SK-N-SH treated with all-trans-retinoic acid at 6 μM for 48 hours (cell line): ENCODE measurements around the gene ADGRE2.

Experiments used
- ATAC-seq: fragments of 200-7000 bp; cut with Tn5 transposase; 3 replicates; pipeline ENCODE4 v1.9.1; 2020; ENCODE audit warnings: mild to moderate bottlenecking, moderate library complexity
- ARNTL ChIP-seq: fragments of 450-650 bp; formaldehyde crosslinking; IDR thresholded peaks from 2 replicates; pipeline ENCODE4 v1.5.0; 2020; ENCODE audit warnings: low read depth, mild to moderate bottlenecking, moderate library complexity, borderline replicate concordance
- BACH2 ChIP-seq: fragments of 250-450 bp; sonication (Bioruptor Pico); IDR thresholded peaks from 2 replicates; pipeline ENCODE4 v1.9.0; 2021; ENCODE audit warnings: mild to moderate bottlenecking, borderline replicate concordance
- CSDC2 ChIP-seq: fragments of 250-450 bp; sonication (Bioruptor Pico); IDR thresholded peaks from 2 replicates; pipeline ENCODE4 v1.5.0; 2020; ENCODE audit warnings: mild to moderate bottlenecking, moderate library complexity
- GLIS3 ChIP-seq: fragments of 250-450 bp; sonication (Bioruptor Pico); IDR thresholded peaks from 2 replicates; pipeline ENCODE4 v1.5.0; 2020; ENCODE audit warnings: mild to moderate bottlenecking, moderate library complexity
- ISL1 ChIP-seq: fragments of 250-450 bp; sonication (Bioruptor Pico); IDR thresholded peaks from 2 replicates; pipeline ENCODE4 v2.1.2; 2022; ENCODE audit warnings: mild to moderate bottlenecking, moderate library complexity
- OSR1 ChIP-seq: fragments of 250-450 bp; sonication (Bioruptor Pico); IDR thresholded peaks from 2 replicates; pipeline ENCODE4 v1.8.0; 2022; ENCODE audit warnings: moderate library complexity, mild to moderate bottlenecking, inconsistent platforms
- PPARA ChIP-seq: fragments of 250-450 bp; sonication (Bioruptor Pico); IDR thresholded peaks from 2 replicates; pipeline ENCODE4 v1.5.0; 2020; ENCODE audit warnings: mild to moderate bottlenecking, borderline replicate concordance
- SNAI2 ChIP-seq: fragments of 250-450 bp; sonication (Bioruptor Pico); IDR thresholded peaks from 2 replicates; pipeline ENCODE4 v1.5.0; 2020; ENCODE audit warnings: mild to moderate bottlenecking, moderate library complexity
- TCF4 ChIP-seq: fragments of 250-450 bp; sonication (Bioruptor Pico); IDR thresholded peaks from 2 replicates; pipeline ENCODE4 v1.8.0; 2021; ENCODE audit warnings: mild to moderate bottlenecking, moderate library complexity, borderline replicate concordance
- TOX ChIP-seq: fragments of 250-450 bp; sonication (Bioruptor Pico); IDR thresholded peaks from 2 replicates; pipeline ENCODE4 v1.8.0; 2021; ENCODE audit warnings: mild to moderate bottlenecking, moderate library complexity, borderline replicate concordance
- ZC3H10 ChIP-seq: fragments of 250-450 bp; sonication (Bioruptor Pico); IDR thresholded peaks from 2 replicates; pipeline ENCODE4 v1.5.1; 2021; ENCODE audit warnings: mild to moderate bottlenecking, moderate library complexity
- ZFP3 ChIP-seq: fragments of 250-450 bp; sonication (Bioruptor Pico); IDR thresholded peaks from 2 replicates; pipeline ENCODE4 v1.5.0; 2020; ENCODE audit warnings: mild to moderate bottlenecking, moderate library complexity
- ZFP30 ChIP-seq: fragments of 450-650 bp; formaldehyde crosslinking; IDR thresholded peaks from 2 replicates; pipeline ENCODE4 v1.5.0; 2022; ENCODE audit warnings: mild to moderate bottlenecking, moderate library complexity
- ZNF565 ChIP-seq: fragments of 450-650 bp; formaldehyde crosslinking; conservative IDR thresholded peaks from 2 replicates; pipeline ENCODE4 v1.5.0; 2020; ENCODE audit warnings: low read depth, mild to moderate bottlenecking, moderate library complexity
- ZNF70 ChIP-seq: fragments of 450-650 bp; formaldehyde crosslinking; IDR thresholded peaks from 2 replicates; pipeline ENCODE4 v1.5.0; 2020; ENCODE audit warnings: mild to moderate bottlenecking, moderate library complexity
- ZNF8 ChIP-seq: fragments of 450-650 bp; formaldehyde crosslinking; IDR thresholded peaks from 2 replicates; pipeline ENCODE4 v1.5.0; 2020; ENCODE audit warnings: mild to moderate bottlenecking, moderate library complexity
- TF ChIP-seq, protein P1 (sequence below): fragments of 250-450 bp; sonication (Bioruptor Pico); IDR thresholded peaks from 2 replicates; pipeline ENCODE4 v1.8.0; 2020; ENCODE audit warnings: mild to moderate bottlenecking, moderate library complexity, borderline replicate concordance
- TF ChIP-seq, protein P2 (sequence below): fragments of 250-450 bp; sonication (Bioruptor Pico); IDR thresholded peaks from 2 replicates; pipeline ENCODE4 v1.5.0; 2020; ENCODE audit warnings: mild to moderate bottlenecking, moderate library complexity
- TF ChIP-seq, protein P3 (sequence below): fragments of 250-450 bp; sonication (Bioruptor Pico); IDR thresholded peaks from 2 replicates; pipeline ENCODE4 v1.5.1; 2020; ENCODE audit warnings: low read depth, mild to moderate bottlenecking, moderate library complexity

Gene ADGRE2

DNA sequence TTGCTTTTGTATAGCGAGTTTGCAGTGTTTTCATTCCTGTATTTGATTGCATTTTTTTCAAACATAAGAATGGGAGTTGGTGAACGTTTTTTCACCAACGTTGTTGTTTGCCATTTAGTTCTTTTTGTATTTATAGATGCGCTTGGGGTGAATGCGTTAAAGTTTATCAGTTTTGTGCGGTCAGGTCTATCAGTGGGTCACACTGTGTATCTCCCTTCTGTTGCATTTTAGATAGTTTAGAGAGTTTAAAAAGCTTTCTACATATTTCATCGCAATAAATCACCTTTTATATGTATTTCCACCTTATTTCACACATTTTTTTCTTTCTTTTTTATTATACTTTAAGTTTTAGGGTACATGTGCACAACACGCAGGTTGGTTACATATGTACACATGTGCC lies 40.2 kb upstream of the ADGRE2 start:
- no peak for ATAC-seq

DNA sequence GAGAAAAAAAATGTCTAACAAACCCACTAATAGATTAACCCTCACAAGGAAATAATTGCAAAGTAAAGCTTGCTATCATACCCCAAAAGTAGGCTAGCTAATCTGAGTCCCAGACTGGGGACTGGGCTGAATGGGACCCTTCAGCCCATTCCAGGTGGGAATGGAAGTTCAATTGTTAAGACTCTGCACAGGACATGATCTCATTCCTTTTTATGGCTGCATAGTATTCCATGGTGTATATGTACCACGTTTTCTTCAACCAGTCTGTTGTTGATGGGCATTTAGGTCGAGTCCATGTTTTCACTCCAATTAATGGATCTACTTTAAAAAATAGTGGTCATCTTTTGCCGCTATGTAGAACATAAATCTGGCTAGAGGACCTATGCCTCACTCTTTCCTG lies 38.7 kb upstream of the ADGRE2 start:
- TF ChIP-seq ZNF565 (CRISPR knock-in tag): no peak
- no peak for TF ChIP-seq ISL1 (CRISPR knock-in tag)
- ATAC-seq: no peak

More for the DNA sequence above, 40.2 kb upstream of the ADGRE2 start:
- TF ChIP-seq GLIS3 (CRISPR knock-in tag) (no peak), ARNTL (CRISPR knock-in tag) (no peak)

DNA sequence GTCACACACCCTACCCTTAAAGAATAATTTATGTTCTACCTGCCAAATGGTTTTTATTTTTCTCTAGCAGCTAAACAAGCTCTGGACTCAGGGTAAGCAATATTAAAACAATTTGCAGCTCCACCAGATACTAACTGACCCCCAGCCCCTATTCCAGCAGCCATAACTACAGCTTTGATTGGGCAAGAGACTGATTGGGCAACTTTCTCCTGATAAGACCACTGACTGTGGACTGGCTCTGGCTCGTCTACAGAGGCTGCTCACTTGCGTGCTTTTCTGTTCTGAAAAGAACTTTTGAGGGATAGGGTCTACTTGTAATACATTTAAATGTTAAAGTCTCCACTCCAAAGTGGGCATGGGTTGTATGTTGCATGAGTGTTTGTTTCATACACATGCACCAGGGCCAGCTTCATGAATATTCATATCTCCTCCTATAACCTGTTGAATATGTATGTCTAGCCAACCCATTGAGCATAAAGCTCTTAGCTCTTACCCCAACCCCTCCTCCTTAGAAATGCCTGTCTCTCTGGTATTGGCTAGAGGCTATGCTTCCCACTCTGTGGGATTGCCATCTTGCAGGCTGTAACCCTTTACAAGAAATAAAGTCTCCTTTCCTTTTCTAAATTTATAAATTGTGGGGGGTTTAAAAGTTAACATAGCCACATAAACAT lies 36.8 kb upstream of the ADGRE2 start:
- TF ChIP-seq ARNTL (CRISPR knock-in tag): no peak
- no peak for TF ChIP-seq SNAI2 (CRISPR knock-in tag)
- TF ChIP-seq ZC3H10 (CRISPR knock-in tag): no peak
- TF ChIP-seq ISL1 (CRISPR knock-in tag): no peak
- no peak for TF ChIP-seq GLIS3 (CRISPR knock-in tag)
- no peak for TF ChIP-seq TCF4
- ATAC-seq: no peak

DNA sequence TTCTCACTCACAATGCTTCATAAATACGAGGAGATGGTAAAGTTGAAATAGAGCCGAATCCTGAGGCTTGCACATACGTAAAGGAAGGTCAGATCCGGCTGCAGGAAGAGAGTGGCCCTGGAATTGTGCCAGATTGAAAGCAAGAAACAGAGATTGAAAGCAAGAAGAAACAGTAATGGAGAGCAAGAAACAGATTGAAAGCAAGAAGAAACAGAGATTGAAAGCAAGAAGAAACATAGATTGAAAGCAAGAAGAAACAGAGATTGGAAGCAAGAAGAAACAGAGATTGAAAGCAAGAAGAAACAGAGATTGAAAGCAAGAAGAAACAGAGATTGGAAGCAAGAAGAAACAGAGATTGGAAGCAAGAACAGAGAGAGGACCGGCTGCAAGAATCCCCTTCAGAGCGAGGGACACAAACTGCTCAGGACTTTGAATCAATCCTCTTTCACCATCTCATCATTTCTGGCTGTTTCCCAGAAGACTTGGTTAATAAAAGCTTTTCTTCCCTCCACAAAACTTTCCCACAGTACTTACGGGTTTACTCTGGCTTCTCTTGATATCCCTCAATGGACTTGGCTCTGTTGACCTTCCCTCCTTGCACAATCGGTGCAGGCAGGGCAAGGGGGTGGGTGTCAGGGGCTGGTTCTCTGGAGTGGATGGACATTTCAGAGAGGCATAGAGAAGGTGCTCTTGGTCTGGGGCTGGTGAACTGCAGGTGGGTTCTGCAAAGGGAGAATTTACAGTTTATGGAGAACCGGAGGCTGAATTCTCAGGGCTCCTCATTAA lies 31.1 kb upstream of the ADGRE2 start:
- TF ChIP-seq ZNF70 (no peak), GLIS3 (CRISPR knock-in tag) (no peak), ZC3H10 (CRISPR knock-in tag) (no peak), ZFP3 (no peak), CSDC2 (CRISPR knock-in tag) (no peak)
- TF ChIP-seq, all 23 proteins: peak for 0
- no peak for ATAC-seq

DNA sequence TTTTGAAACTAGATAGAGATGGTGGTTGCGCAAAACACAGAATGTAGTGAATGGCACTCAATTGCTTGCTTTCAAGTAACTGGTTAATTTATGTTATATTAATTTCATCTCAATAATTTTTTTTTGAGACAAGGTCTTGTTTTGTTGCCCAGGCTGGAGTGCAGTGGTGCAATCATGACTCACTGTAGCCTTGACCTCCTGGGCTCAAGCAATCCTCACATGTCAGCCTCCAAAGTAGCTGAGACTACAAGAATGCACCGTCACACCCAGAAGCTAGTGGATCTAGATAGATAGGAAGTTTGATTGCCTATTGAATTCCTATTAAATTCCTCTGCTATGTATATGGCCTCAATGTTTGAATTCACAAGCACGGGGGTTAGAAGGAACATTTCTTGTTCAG lies 26.4 kb upstream of the ADGRE2 start:
- no peak for TF ChIP-seq SNAI2 (CRISPR knock-in tag)
- TF ChIP-seq TCF4: no peak
- TF ChIP-seq GLIS3 (CRISPR knock-in tag): no peak
- TF ChIP-seq, all 23 proteins: peak for 0

DNA sequence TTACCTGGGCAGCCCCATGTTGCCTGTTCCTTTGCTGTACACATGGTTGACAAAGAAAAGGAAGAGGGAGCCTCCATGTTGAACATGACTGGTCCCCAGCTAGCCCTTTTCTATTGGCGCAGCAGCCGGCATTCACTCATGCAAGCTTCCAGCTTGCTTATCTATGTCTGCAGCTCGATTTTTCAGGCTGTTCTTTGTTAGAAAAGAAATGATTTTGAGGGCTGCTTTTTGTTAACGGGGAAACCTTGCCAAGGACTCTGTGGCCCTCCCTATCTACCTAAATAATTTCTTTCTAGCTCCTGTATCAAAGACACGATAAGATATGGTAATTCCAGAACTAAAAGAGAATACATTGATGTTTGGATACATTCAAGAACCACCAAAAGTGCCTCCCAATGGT lies 20.4 kb upstream of the ADGRE2 start:
- no peak for ATAC-seq
- TF ChIP-seq, protein P1, sequence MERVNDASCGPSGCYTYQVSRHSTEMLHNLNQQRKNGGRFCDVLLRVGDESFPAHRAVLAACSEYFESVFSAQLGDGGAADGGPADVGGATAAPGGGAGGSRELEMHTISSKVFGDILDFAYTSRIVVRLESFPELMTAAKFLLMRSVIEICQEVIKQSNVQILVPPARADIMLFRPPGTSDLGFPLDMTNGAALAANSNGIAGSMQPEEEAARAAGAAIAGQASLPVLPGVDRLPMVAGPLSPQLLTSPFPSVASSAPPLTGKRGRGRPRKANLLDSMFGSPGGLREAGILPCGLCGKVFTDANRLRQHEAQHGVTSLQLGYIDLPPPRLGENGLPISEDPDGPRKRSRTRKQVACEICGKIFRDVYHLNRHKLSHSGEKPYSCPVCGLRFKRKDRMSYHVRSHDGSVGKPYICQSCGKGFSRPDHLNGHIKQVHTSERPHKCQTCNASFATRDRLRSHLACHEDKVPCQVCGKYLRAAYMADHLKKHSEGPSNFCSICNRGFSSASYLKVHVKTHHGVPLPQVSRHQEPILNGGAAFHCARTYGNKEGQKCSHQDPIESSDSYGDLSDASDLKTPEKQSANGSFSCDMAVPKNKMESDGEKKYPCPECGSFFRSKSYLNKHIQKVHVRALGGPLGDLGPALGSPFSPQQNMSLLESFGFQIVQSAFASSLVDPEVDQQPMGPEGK (CRISPR knock-in tag): no peak
- TF ChIP-seq, protein P2, sequence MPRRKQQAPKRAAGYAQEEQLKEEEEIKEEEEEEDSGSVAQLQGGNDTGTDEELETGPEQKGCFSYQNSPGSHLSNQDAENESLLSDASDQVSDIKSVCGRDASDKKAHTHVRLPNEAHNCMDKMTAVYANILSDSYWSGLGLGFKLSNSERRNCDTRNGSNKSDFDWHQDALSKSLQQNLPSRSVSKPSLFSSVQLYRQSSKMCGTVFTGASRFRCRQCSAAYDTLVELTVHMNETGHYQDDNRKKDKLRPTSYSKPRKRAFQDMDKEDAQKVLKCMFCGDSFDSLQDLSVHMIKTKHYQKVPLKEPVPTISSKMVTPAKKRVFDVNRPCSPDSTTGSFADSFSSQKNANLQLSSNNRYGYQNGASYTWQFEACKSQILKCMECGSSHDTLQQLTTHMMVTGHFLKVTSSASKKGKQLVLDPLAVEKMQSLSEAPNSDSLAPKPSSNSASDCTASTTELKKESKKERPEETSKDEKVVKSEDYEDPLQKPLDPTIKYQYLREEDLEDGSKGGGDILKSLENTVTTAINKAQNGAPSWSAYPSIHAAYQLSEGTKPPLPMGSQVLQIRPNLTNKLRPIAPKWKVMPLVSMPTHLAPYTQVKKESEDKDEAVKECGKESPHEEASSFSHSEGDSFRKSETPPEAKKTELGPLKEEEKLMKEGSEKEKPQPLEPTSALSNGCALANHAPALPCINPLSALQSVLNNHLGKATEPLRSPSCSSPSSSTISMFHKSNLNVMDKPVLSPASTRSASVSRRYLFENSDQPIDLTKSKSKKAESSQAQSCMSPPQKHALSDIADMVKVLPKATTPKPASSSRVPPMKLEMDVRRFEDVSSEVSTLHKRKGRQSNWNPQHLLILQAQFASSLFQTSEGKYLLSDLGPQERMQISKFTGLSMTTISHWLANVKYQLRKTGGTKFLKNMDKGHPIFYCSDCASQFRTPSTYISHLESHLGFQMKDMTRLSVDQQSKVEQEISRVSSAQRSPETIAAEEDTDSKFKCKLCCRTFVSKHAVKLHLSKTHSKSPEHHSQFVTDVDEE (CRISPR knock-in tag): no peak
- TF ChIP-seq SNAI2 (CRISPR knock-in tag): no peak
- TF ChIP-seq ZNF70: no peak
- TF ChIP-seq ZFP30 (CRISPR knock-in tag): no peak
- TF ChIP-seq, protein P3, sequence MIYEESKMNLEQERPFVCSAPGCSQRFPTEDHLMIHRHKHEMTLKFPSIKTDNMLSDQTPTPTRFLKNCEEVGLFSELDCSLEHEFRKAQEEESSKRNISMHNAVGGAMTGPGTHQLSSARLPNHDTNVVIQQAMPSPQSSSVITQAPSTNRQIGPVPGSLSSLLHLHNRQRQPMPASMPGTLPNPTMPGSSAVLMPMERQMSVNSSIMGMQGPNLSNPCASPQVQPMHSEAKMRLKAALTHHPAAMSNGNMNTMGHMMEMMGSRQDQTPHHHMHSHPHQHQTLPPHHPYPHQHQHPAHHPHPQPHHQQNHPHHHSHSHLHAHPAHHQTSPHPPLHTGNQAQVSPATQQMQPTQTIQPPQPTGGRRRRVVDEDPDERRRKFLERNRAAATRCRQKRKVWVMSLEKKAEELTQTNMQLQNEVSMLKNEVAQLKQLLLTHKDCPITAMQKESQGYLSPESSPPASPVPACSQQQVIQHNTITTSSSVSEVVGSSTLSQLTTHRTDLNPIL (CRISPR knock-in tag): no peak

More for the DNA sequence above, 26.4 kb upstream of the ADGRE2 start:
- ATAC-seq: no peak

DNA sequence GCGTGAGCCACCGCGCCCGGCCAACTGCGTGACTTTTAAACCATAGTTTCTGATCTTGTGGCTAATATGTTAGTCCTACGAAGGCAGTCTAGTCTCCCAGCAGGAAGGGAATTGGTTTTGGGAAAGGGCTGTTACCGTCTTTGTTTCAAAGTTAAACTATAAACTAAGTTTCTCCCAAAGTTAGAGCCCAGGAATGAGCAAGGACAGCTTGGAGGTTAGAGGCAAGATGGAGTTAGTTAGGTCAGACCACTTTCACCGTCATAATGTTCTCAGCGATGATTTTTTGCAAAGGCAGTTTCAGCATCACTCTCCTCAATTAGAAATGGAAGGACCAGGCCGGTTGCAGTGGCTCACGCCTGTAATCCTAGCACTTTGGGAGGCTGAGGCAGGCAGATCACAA lies 17.7 kb upstream of the ADGRE2 start:
- no peak for ATAC-seq
- TF ChIP-seq, protein P3 (CRISPR knock-in tag): no peak
- TF ChIP-seq ISL1 (CRISPR knock-in tag): no peak
- no peak for TF ChIP-seq ZNF8
- TF ChIP-seq OSR1 (CRISPR knock-in tag): no peak
- TF ChIP-seq BACH2 (CRISPR knock-in tag): no peak
- TF ChIP-seq TOX: no peak
- no peak for TF ChIP-seq ZNF70
- TF ChIP-seq, protein P2 (CRISPR knock-in tag): no peak
- TF ChIP-seq ZC3H10 (CRISPR knock-in tag): no peak
- TF ChIP-seq PPARA (CRISPR knock-in tag): no peak
